H9 (cell line): ENCODE measurements around the gene MARCHF3. TPM values are rescaled to one million over a fixed set of nuclear protein-coding genes. Genes with fewer than 3 reads are reported as not detected.
A peak's percentile ranks its signal among the peaks of the same experiment; 100 is the strongest.

ENCODE experiments used
- DNase-seq: peaks from one replicate; pipeline ENCODE4 v3.0.0-alpha.2; 2017
- H2AFZ ChIP-seq: one replicate; pipeline ENCODE4 v1.6.1; 2013; ENCODE audit warnings: mild to moderate bottlenecking, low read length, control low read depth, moderate library complexity
- H2AK5ac ChIP-seq: 2 replicates; pipeline ENCODE4 v1.6.1; 2013; ENCODE audit warnings: low read length, control low read depth, mixed read lengths; ENCODE audit not compliant: insufficient read length
- H2BK120ac ChIP-seq: one replicate; pipeline ENCODE4 v1.6.1; 2013; ENCODE audit warnings: low read depth, mild to moderate bottlenecking, low read length, control low read depth, inconsistent platforms; ENCODE audit not compliant: poor library complexity, severe bottlenecking
- H2BK12ac ChIP-seq: 2 replicates; pipeline ENCODE4 v1.6.1; 2013; ENCODE audit warnings: low read length, control low read depth, mixed read lengths, low read depth; ENCODE audit not compliant: insufficient read length
- H2BK15ac ChIP-seq: 2 replicates; pipeline ENCODE4 v1.6.1; 2013; ENCODE audit warnings: low read depth, low read length, control low read depth
- H2BK20ac ChIP-seq: one replicate; pipeline ENCODE4 v1.6.1; 2013; ENCODE audit warnings: low read depth, mild to moderate bottlenecking, low read length, control low read depth, inconsistent platforms; ENCODE audit not compliant: poor library complexity, severe bottlenecking
- H2BK5ac ChIP-seq: 2 replicates; pipeline ENCODE4 v1.6.1; 2013; ENCODE audit warnings: low read length, control low read depth, mixed read lengths; ENCODE audit not compliant: insufficient read length
- H3K14ac ChIP-seq: 2 replicates; pipeline ENCODE4 v1.6.1; 2013; ENCODE audit warnings: low read length, control low read depth; ENCODE audit not compliant: insufficient read depth
- H3K18ac ChIP-seq: 2 replicates; pipeline ENCODE4 v1.6.1; 2013; ENCODE audit warnings: low read depth, mild to moderate bottlenecking, mixed read lengths, low read length, control low read depth; ENCODE audit not compliant: insufficient read length
- H3K23ac ChIP-seq: 2 replicates; pipeline ENCODE4 v1.6.1; 2013; ENCODE audit warnings: low read length, control low read depth, mixed read lengths, low read depth; ENCODE audit not compliant: insufficient read length
- H3K23me2 ChIP-seq: 2 replicates; pipeline ENCODE4 v1.6.1; 2013; ENCODE audit warnings: low read depth, mild to moderate bottlenecking, mixed read lengths, low read length, control low read depth; ENCODE audit not compliant: insufficient read length, poor library complexity, severe bottlenecking
- H3K27ac ChIP-seq: 2 replicates; pipeline ENCODE4 v1.5.1; 2013; ENCODE audit warnings: low read length, control low read depth, mixed read lengths, low read depth; ENCODE audit not compliant: insufficient read length
- H3K27me3 ChIP-seq: 2 replicates; pipeline ENCODE4 v1.6.1; 2013; ENCODE audit warnings: low read length, control low read depth, inconsistent platforms; ENCODE audit not compliant: insufficient read depth
- H3K4ac ChIP-seq: 2 replicates; pipeline ENCODE4 v1.6.1; 2013; ENCODE audit warnings: low read depth, mild to moderate bottlenecking, control low read depth, inconsistent platforms, low read length, moderate library complexity
- H3K4me1 ChIP-seq: 2 replicates; pipeline ENCODE4 v1.6.1; 2013; ENCODE audit warnings: low read length, control low read depth, inconsistent platforms; ENCODE audit not compliant: insufficient read depth
- H3K4me2 ChIP-seq: 2 replicates; pipeline ENCODE4 v1.6.1; 2013; ENCODE audit warnings: low read length, control low read depth, mixed read lengths; ENCODE audit not compliant: insufficient read length, insufficient read depth
- H3K56ac ChIP-seq: 2 replicates; pipeline ENCODE4 v1.6.1; 2013; ENCODE audit warnings: low read depth, mild to moderate bottlenecking, mixed read lengths, low read length, control low read depth; ENCODE audit not compliant: insufficient read length
- H3K79me1 ChIP-seq: 2 replicates; pipeline ENCODE4 v1.6.1; 2013; ENCODE audit warnings: low read depth, mild to moderate bottlenecking, moderate library complexity, low read length, control low read depth, inconsistent platforms; ENCODE audit not compliant: insufficient read depth, poor library complexity, severe bottlenecking
- H3K79me2 ChIP-seq: 2 replicates; pipeline ENCODE4 v1.6.1; 2013; ENCODE audit warnings: low read length, control low read depth, inconsistent platforms; ENCODE audit not compliant: insufficient read depth
- H3K9ac ChIP-seq: 2 replicates; pipeline ENCODE4 v1.6.1; 2013; ENCODE audit warnings: low read length, control low read depth, mixed read lengths; ENCODE audit not compliant: insufficient read length; ENCODE audit errors: extremely low read depth
- H3K9me3 ChIP-seq: one replicate; pipeline ENCODE4 v1.6.1; 2013; ENCODE audit warnings: low read depth, low read length, inconsistent platforms; ENCODE audit not compliant: control insufficient read depth
- H3T11ph ChIP-seq: one replicate; pipeline ENCODE4 v1.6.1; 2013; ENCODE audit warnings: mild to moderate bottlenecking, low read length, control low read depth, inconsistent platforms
- H4K20me1 ChIP-seq: one replicate; pipeline ENCODE4 v1.6.1; 2013; ENCODE audit not compliant: control insufficient read depth, insufficient read length, insufficient read depth
- H4K5ac ChIP-seq: 2 replicates; pipeline ENCODE4 v1.6.1; 2013; ENCODE audit warnings: low read depth, mild to moderate bottlenecking, mixed read lengths, low read length, control low read depth; ENCODE audit not compliant: insufficient read length
- H4K8ac ChIP-seq: replicated peaks from 2 replicates; pipeline ENCODE4 v1.6.1; 2013; ENCODE audit warnings: low read length, control low read depth, mixed read lengths, low read depth; ENCODE audit not compliant: insufficient read length
- H4K91ac ChIP-seq: 2 replicates; pipeline ENCODE4 v1.6.1; 2013; ENCODE audit warnings: low read depth, mild to moderate bottlenecking, moderate library complexity, mixed read lengths, low read length, control low read depth; ENCODE audit not compliant: insufficient read length
- H3K27ac Mint-ChIP-seq, 3 experiments: 2 replicates in 2 of 3; 3 replicates in 1 of 3; pipeline ENCODE4 v1.8.0; 2020 to 2021; ENCODE audit warnings: mixed read lengths in 3 of 3, mild to moderate bottlenecking in 1 of 3, moderate library complexity in 1 of 3
- H3K27me3 Mint-ChIP-seq: 2 replicates; pipeline ENCODE4 v1.8.0; 2021; ENCODE audit warnings: low read depth, mild to moderate bottlenecking, moderate library complexity, mixed read lengths
- H3K36me3 Mint-ChIP-seq, 3 experiments: 2 replicates in 2 of 3; 3 replicates in 1 of 3; pipeline ENCODE4 v1.8.0; 2020 to 2021; ENCODE audit warnings: low read depth in 3 of 3, mixed read lengths in 3 of 3; ENCODE audit not compliant: insufficient read depth in 1 of 3
- H3K4me1 Mint-ChIP-seq, 2 experiments: 2 replicates each; pipeline ENCODE4 v1.8.0; 2020; ENCODE audit warnings: mixed read lengths in 2 of 2
- H3K4me3 Mint-ChIP-seq, 2 experiments: 2 replicates in 1 of 2; 3 replicates in 1 of 2; pipeline ENCODE4 v1.8.0; 2020 to 2021; ENCODE audit warnings: mild to moderate bottlenecking in 2 of 2, mixed read lengths in 2 of 2, moderate library complexity in 1 of 2
- H3K9me3 Mint-ChIP-seq, 2 experiments: 2 replicates in 1 of 2; 3 replicates in 1 of 2; pipeline ENCODE4 v1.8.0; 2020; ENCODE audit warnings: mild to moderate bottlenecking in 2 of 2, mixed read lengths in 2 of 2, moderate library complexity in 1 of 2
- WGBS: extraction: QIAGEN DNeasy Blood & Tissue Kit; methylation state at CpG from one replicate; pipeline ENCODE4 v1.1.7; 2013; ENCODE audit warnings: missing lambda C conversion rate, low lambda C conversion rate, mixed read lengths; ENCODE audit not compliant: insufficient read length; ENCODE audit errors: extremely low coverage; 5-methylcytosine and 5-hydroxymethylcytosine counted together
- total RNA-seq: library from RNA; stranded (reverse); gene quantifications from 2 replicates; pipeline ENCODE4 v1.2.1, GENCODE V29; 2021
- TF ChIP-seq, protein P1 (sequence below): fragments of 200-600 bp; sonication (generic); conservative IDR thresholded peaks from 3 replicates; pipeline ENCODE4 v1.8.0; 2021; ENCODE audit warnings: antibody characterized with exemption, mild to moderate bottlenecking

Gene MARCHF3
- total RNA-seq, 1 experiment from 2014 or later, result 17.7 TPM

DNA sequence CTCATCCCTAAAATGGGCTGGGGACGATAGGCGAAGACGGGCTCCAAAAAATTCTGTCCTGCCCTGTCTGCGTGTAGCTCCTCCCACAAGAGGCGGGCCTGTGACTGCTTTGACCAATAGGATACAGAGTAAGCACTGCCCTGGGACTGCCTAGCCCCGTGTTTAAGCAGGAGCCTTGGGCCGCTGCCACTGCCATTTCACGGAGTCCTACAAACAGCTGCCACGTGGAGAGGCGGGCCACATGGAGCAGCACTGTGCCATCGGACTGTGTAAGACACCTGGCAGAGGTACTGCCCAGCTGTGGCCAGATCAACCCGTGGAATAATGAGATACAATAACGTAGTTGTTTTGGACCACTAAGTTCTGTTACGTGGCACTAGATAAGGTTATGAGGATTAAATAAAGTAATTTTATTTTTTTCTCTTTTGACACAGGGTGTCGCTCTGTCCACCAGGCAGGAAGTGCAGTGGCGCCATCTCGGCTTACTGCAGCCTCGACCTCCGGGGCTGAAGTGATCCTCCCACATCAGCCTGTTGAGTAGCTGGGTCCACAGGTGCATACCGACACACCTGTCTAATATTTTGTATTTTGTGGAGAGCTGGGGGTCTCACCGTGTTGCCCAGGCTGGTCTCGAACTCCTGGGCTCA, 166.2 kb downstream of the MARCHF3 start:
- Mint-ChIP-seq H3K4me1 (peaks cover 8 to 9% of the 10 kb centered on the region in 2 experiments), H3K4me3 (no peak overlapping the region), H3K27ac (peak overlapping the region in 2 of 3 experiments; percentile 32 to 56; a peak in 2 of 7 replicates), H3K27me3 (no peaks in the 10 kb centered on the region), H3K9me3 (no peaks in the 10 kb centered on the region), H3K36me3 (peaks cover 3 to 6% (median 4%) of the 10 kb centered on the region in 3 experiments; a peak in 4 of 7 replicates)
- no peak overlapping the region for H3K56ac ChIP-seq
- no peaks in the 10 kb centered on the region for H3K79me1 ChIP-seq
- H2AK5ac ChIP-seq, result no peak overlapping the region
- no peaks in the 10 kb centered on the region for H3K79me2 ChIP-seq
- H2BK12ac ChIP-seq, result no peak overlapping the region
- no peak overlapping the region for H3K9ac ChIP-seq
- no peak overlapping the region for H2BK5ac ChIP-seq
- no peak overlapping the region for H4K5ac ChIP-seq
- H3K23ac ChIP-seq, result no peak overlapping the region
- H3K14ac ChIP-seq, result no peak overlapping the region; the same call in 1 of the 2 replicates
- no peak overlapping the region for H2BK120ac ChIP-seq
- no peak overlapping the region for H3K4ac ChIP-seq
- H3K18ac ChIP-seq, result no peak overlapping the region
- no CpG with 5 or more reads among the region's 22 CpGs for WGBS
- DNase-seq, result peak; percentile 75
- H2AFZ ChIP-seq, result no peak overlapping the region
- no peaks in the 10 kb centered on the region; the same call in 1 of the 2 replicates for H3K4me1 ChIP-seq
- H3K27me3 ChIP-seq, result no peaks in the 10 kb centered on the region
- no peaks in the 10 kb centered on the region for H3K9me3 ChIP-seq
- no peak overlapping the region for H2BK15ac ChIP-seq
- no peak overlapping the region for H2BK20ac ChIP-seq
- no peak overlapping the region for H4K8ac ChIP-seq
- no peak overlapping the region for H3T11ph ChIP-seq
- H3K23me2 ChIP-seq, result peaks cover 4% of the 10 kb centered on the region
- TF ChIP-seq, protein P1, sequence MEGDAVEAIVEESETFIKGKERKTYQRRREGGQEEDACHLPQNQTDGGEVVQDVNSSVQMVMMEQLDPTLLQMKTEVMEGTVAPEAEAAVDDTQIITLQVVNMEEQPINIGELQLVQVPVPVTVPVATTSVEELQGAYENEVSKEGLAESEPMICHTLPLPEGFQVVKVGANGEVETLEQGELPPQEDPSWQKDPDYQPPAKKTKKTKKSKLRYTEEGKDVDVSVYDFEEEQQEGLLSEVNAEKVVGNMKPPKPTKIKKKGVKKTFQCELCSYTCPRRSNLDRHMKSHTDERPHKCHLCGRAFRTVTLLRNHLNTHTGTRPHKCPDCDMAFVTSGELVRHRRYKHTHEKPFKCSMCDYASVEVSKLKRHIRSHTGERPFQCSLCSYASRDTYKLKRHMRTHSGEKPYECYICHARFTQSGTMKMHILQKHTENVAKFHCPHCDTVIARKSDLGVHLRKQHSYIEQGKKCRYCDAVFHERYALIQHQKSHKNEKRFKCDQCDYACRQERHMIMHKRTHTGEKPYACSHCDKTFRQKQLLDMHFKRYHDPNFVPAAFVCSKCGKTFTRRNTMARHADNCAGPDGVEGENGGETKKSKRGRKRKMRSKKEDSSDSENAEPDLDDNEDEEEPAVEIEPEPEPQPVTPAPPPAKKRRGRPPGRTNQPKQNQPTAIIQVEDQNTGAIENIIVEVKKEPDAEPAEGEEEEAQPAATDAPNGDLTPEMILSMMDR, result no peak; the same call in 2 of the 3 replicates
- H3K27ac ChIP-seq, result no peak overlapping the region
- H3K4me2 ChIP-seq, result no peak overlapping the region
- H4K91ac ChIP-seq, result no peak overlapping the region
- no peaks in the 10 kb centered on the region for H4K20me1 ChIP-seq
